H9 (cell line): ENCODE results near the gene SCML2. TPM values are rescaled to one million over a fixed set of nuclear protein-coding genes. Genes with fewer than 3 reads are reported as not detected.

ENCODE experiments used
- DNase-seq: peaks from one replicate; pipeline ENCODE4 v3.0.0-alpha.2; 2017
- H2AFZ ChIP-seq: one replicate; pipeline ENCODE4 v1.6.1; 2013; ENCODE audit warnings: mild to moderate bottlenecking, low read length, control low read depth, moderate library complexity
- H2AK5ac ChIP-seq: 2 replicates; pipeline ENCODE4 v1.6.1; 2013; ENCODE audit warnings: low read length, control low read depth, mixed read lengths; ENCODE audit not compliant: insufficient read length
- H2BK120ac ChIP-seq: one replicate; pipeline ENCODE4 v1.6.1; 2013; ENCODE audit warnings: low read depth, mild to moderate bottlenecking, low read length, control low read depth, inconsistent platforms; ENCODE audit not compliant: poor library complexity, severe bottlenecking
- H2BK12ac ChIP-seq: 2 replicates; pipeline ENCODE4 v1.6.1; 2013; ENCODE audit warnings: low read length, control low read depth, mixed read lengths, low read depth; ENCODE audit not compliant: insufficient read length
- H2BK15ac ChIP-seq: 2 replicates; pipeline ENCODE4 v1.6.1; 2013; ENCODE audit warnings: low read depth, low read length, control low read depth
- H2BK20ac ChIP-seq: one replicate; pipeline ENCODE4 v1.6.1; 2013; ENCODE audit warnings: low read depth, mild to moderate bottlenecking, low read length, control low read depth, inconsistent platforms; ENCODE audit not compliant: poor library complexity, severe bottlenecking
- H2BK5ac ChIP-seq: 2 replicates; pipeline ENCODE4 v1.6.1; 2013; ENCODE audit warnings: low read length, control low read depth, mixed read lengths; ENCODE audit not compliant: insufficient read length
- H3K14ac ChIP-seq: 2 replicates; pipeline ENCODE4 v1.6.1; 2013; ENCODE audit warnings: low read length, control low read depth; ENCODE audit not compliant: insufficient read depth
- H3K18ac ChIP-seq: 2 replicates; pipeline ENCODE4 v1.6.1; 2013; ENCODE audit warnings: low read depth, mild to moderate bottlenecking, mixed read lengths, low read length, control low read depth; ENCODE audit not compliant: insufficient read length
- H3K23ac ChIP-seq: 2 replicates; pipeline ENCODE4 v1.6.1; 2013; ENCODE audit warnings: low read length, control low read depth, mixed read lengths, low read depth; ENCODE audit not compliant: insufficient read length
- H3K23me2 ChIP-seq: 2 replicates; pipeline ENCODE4 v1.6.1; 2013; ENCODE audit warnings: low read depth, mild to moderate bottlenecking, mixed read lengths, low read length, control low read depth; ENCODE audit not compliant: insufficient read length, poor library complexity, severe bottlenecking
- H3K27ac ChIP-seq: 2 replicates; pipeline ENCODE4 v1.5.1; 2013; ENCODE audit warnings: low read length, control low read depth, mixed read lengths, low read depth; ENCODE audit not compliant: insufficient read length
- H3K27me3 ChIP-seq: 2 replicates; pipeline ENCODE4 v1.6.1; 2013; ENCODE audit warnings: low read length, control low read depth, inconsistent platforms; ENCODE audit not compliant: insufficient read depth
- H3K4ac ChIP-seq: 2 replicates; pipeline ENCODE4 v1.6.1; 2013; ENCODE audit warnings: low read depth, mild to moderate bottlenecking, control low read depth, inconsistent platforms, low read length, moderate library complexity
- H3K4me1 ChIP-seq: 2 replicates; pipeline ENCODE4 v1.6.1; 2013; ENCODE audit warnings: low read length, control low read depth, inconsistent platforms; ENCODE audit not compliant: insufficient read depth
- H3K4me2 ChIP-seq: 2 replicates; pipeline ENCODE4 v1.6.1; 2013; ENCODE audit warnings: low read length, control low read depth, mixed read lengths; ENCODE audit not compliant: insufficient read length, insufficient read depth
- H3K56ac ChIP-seq: 2 replicates; pipeline ENCODE4 v1.6.1; 2013; ENCODE audit warnings: low read depth, mild to moderate bottlenecking, mixed read lengths, low read length, control low read depth; ENCODE audit not compliant: insufficient read length
- H3K79me1 ChIP-seq: 2 replicates; pipeline ENCODE4 v1.6.1; 2013; ENCODE audit warnings: low read depth, mild to moderate bottlenecking, moderate library complexity, low read length, control low read depth, inconsistent platforms; ENCODE audit not compliant: insufficient read depth, poor library complexity, severe bottlenecking
- H3K79me2 ChIP-seq: 2 replicates; pipeline ENCODE4 v1.6.1; 2013; ENCODE audit warnings: low read length, control low read depth, inconsistent platforms; ENCODE audit not compliant: insufficient read depth
- H3K9ac ChIP-seq: 2 replicates; pipeline ENCODE4 v1.6.1; 2013; ENCODE audit warnings: low read length, control low read depth, mixed read lengths; ENCODE audit not compliant: insufficient read length; ENCODE audit errors: extremely low read depth
- H3K9me3 ChIP-seq: one replicate; pipeline ENCODE4 v1.6.1; 2013; ENCODE audit warnings: low read depth, low read length, inconsistent platforms; ENCODE audit not compliant: control insufficient read depth
- H3T11ph ChIP-seq: one replicate; pipeline ENCODE4 v1.6.1; 2013; ENCODE audit warnings: mild to moderate bottlenecking, low read length, control low read depth, inconsistent platforms
- H4K20me1 ChIP-seq: one replicate; pipeline ENCODE4 v1.6.1; 2013; ENCODE audit not compliant: control insufficient read depth, insufficient read length, insufficient read depth
- H4K5ac ChIP-seq: 2 replicates; pipeline ENCODE4 v1.6.1; 2013; ENCODE audit warnings: low read depth, mild to moderate bottlenecking, mixed read lengths, low read length, control low read depth; ENCODE audit not compliant: insufficient read length
- H4K8ac ChIP-seq: replicated peaks from 2 replicates; pipeline ENCODE4 v1.6.1; 2013; ENCODE audit warnings: low read length, control low read depth, mixed read lengths, low read depth; ENCODE audit not compliant: insufficient read length
- H4K91ac ChIP-seq: 2 replicates; pipeline ENCODE4 v1.6.1; 2013; ENCODE audit warnings: low read depth, mild to moderate bottlenecking, moderate library complexity, mixed read lengths, low read length, control low read depth; ENCODE audit not compliant: insufficient read length
- H3K27ac Mint-ChIP-seq, 3 experiments: 2 replicates in 2 of 3; 3 replicates in 1 of 3; pipeline ENCODE4 v1.8.0; 2020 to 2021; ENCODE audit warnings: mixed read lengths in 3 of 3, mild to moderate bottlenecking in 1 of 3, moderate library complexity in 1 of 3
- H3K27me3 Mint-ChIP-seq: 2 replicates; pipeline ENCODE4 v1.8.0; 2021; ENCODE audit warnings: low read depth, mild to moderate bottlenecking, moderate library complexity, mixed read lengths
- H3K36me3 Mint-ChIP-seq, 3 experiments: 2 replicates in 2 of 3; 3 replicates in 1 of 3; pipeline ENCODE4 v1.8.0; 2020 to 2021; ENCODE audit warnings: low read depth in 3 of 3, mixed read lengths in 3 of 3; ENCODE audit not compliant: insufficient read depth in 1 of 3
- H3K4me1 Mint-ChIP-seq, 2 experiments: 2 replicates each; pipeline ENCODE4 v1.8.0; 2020; ENCODE audit warnings: mixed read lengths in 2 of 2
- H3K4me3 Mint-ChIP-seq, 2 experiments: 2 replicates in 1 of 2; 3 replicates in 1 of 2; pipeline ENCODE4 v1.8.0; 2020 to 2021; ENCODE audit warnings: mild to moderate bottlenecking in 2 of 2, mixed read lengths in 2 of 2, moderate library complexity in 1 of 2
- H3K9me3 Mint-ChIP-seq, 2 experiments: 2 replicates in 1 of 2; 3 replicates in 1 of 2; pipeline ENCODE4 v1.8.0; 2020; ENCODE audit warnings: mild to moderate bottlenecking in 2 of 2, mixed read lengths in 2 of 2, moderate library complexity in 1 of 2
- WGBS: extraction: QIAGEN DNeasy Blood & Tissue Kit; methylation state at CpG from one replicate; pipeline ENCODE4 v1.1.7; 2013; ENCODE audit warnings: missing lambda C conversion rate, low lambda C conversion rate, mixed read lengths; ENCODE audit not compliant: insufficient read length; ENCODE audit errors: extremely low coverage; 5-methylcytosine and 5-hydroxymethylcytosine counted together
- total RNA-seq: library from RNA; stranded (reverse); gene quantifications from 2 replicates; pipeline ENCODE4 v1.2.1, GENCODE V29; 2021
- TF ChIP-seq, protein P1 (sequence below): fragments of 200-600 bp; sonication (generic); conservative IDR thresholded peaks from 3 replicates; pipeline ENCODE4 v1.8.0; 2021; ENCODE audit warnings: antibody characterized with exemption, mild to moderate bottlenecking

Gene SCML2
- total RNA-seq, 1 experiment from 2014 or later, result 15.5 TPM

DNA sequence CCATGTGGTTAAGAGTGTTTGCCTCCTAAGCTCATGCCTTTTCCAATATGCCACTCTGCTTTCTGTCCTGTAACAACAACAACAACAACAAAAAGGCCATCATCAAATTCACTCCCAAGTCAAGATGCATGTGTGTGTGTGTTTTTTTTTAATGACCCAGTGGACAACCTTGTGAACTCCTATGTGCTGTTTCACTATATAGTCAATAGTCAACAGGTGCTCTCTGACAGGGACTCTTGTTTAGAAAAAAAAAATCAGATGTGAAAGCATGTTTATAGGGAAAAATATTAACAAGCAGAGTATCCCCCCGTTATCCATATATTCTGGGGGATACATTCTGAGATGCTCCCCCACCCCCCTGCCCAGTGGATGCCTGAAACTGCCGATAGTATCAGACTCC is 83.2 kb downstream of the SCML2 start:
- peaks cover 68 to 74% of the 10 kb centered on the region in 2 experiments for H3K9me3 Mint-ChIP-seq
- no peak overlapping the region for H3K27ac ChIP-seq
- H3K27me3 Mint-ChIP-seq, result no peaks in the 10 kb centered on the region
- no peak overlapping the region for H2AFZ ChIP-seq
- H3K4me3 Mint-ChIP-seq, result no peak overlapping the region
- H3T11ph ChIP-seq, result no peak overlapping the region
- no peak overlapping the region for H3K18ac ChIP-seq
- H3K9me3 ChIP-seq, result peaks cover 40% of the 10 kb centered on the region
- no peaks in the 10 kb centered on the region for H3K4me1 ChIP-seq
- H2BK120ac ChIP-seq, result no peak overlapping the region
- no peak overlapping the region for H3K27ac Mint-ChIP-seq
- WGBS, result no CpG with 5 or more reads among the region's 2 CpGs
- H2BK20ac ChIP-seq, result no peak overlapping the region
- H3K23me2 ChIP-seq, result no peaks in the 10 kb centered on the region
- no peak overlapping the region for H3K14ac ChIP-seq
- no peak overlapping the region for H2AK5ac ChIP-seq
- no peak overlapping the region for H3K4ac ChIP-seq
- no peak overlapping the region for H3K4me2 ChIP-seq
- no peaks in the 10 kb centered on the region for H3K4me1 Mint-ChIP-seq
- H2BK12ac ChIP-seq, result no peak overlapping the region
- no peak overlapping the region for H3K9ac ChIP-seq
- no peak overlapping the region for H2BK15ac ChIP-seq
- TF ChIP-seq, protein P1, sequence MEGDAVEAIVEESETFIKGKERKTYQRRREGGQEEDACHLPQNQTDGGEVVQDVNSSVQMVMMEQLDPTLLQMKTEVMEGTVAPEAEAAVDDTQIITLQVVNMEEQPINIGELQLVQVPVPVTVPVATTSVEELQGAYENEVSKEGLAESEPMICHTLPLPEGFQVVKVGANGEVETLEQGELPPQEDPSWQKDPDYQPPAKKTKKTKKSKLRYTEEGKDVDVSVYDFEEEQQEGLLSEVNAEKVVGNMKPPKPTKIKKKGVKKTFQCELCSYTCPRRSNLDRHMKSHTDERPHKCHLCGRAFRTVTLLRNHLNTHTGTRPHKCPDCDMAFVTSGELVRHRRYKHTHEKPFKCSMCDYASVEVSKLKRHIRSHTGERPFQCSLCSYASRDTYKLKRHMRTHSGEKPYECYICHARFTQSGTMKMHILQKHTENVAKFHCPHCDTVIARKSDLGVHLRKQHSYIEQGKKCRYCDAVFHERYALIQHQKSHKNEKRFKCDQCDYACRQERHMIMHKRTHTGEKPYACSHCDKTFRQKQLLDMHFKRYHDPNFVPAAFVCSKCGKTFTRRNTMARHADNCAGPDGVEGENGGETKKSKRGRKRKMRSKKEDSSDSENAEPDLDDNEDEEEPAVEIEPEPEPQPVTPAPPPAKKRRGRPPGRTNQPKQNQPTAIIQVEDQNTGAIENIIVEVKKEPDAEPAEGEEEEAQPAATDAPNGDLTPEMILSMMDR, result no peak
- H4K91ac ChIP-seq, result no peak overlapping the region
- no peaks in the 10 kb centered on the region for H4K20me1 ChIP-seq
- no peaks in the 10 kb centered on the region for H3K27me3 ChIP-seq
- DNase-seq, result no peak
- H3K56ac ChIP-seq, result no peak overlapping the region
- H4K8ac ChIP-seq, result no peak overlapping the region
- H3K36me3 Mint-ChIP-seq, result peaks cover 17 to 19% (median 17%) of the 10 kb centered on the region in 3 experiments
- no peak overlapping the region for H2BK5ac ChIP-seq
- H3K23ac ChIP-seq, result no peak overlapping the region
- no peaks in the 10 kb centered on the region for H3K79me1 ChIP-seq
- no peaks in the 10 kb centered on the region for H3K79me2 ChIP-seq
- no peak overlapping the region for H4K5ac ChIP-seq
